Endothelial cell of umbilical vein (primary cell): ENCODE measurements around the gene NXT1.

Experiments
- CTCF ChIP-seq, 2 donors: IDR thresholded peaks; 1 replicate in 1 of 2; 2 replicates in 1 of 2; pipeline ENCODE4 v1.5.1; 2011; ENCODE audit warnings: low read length in 2 of 2, mild to moderate bottlenecking in 2 of 2, moderate library complexity in 2 of 2, control low read depth in 1 of 2, inconsistent platforms in 1 of 2, low read depth in 1 of 2; ENCODE audit not compliant: insufficient read depth in 1 of 2; ENCODE audit errors: extremely low read depth in 1 of 2
- EZH2 ChIP-seq: IDR thresholded peaks from 2 replicates; pipeline ENCODE4 v1.6.1; 2012; ENCODE audit warnings: borderline replicate concordance, low read depth, mild to moderate bottlenecking, moderate library complexity, low read length, inconsistent platforms; ENCODE audit not compliant: severe bottlenecking
- FOS ChIP-seq: IDR thresholded peaks from 2 replicates; pipeline ENCODE4 v1.6.1; 2011; ENCODE audit warnings: mild to moderate bottlenecking, low read length, moderate library complexity, borderline replicate concordance; ENCODE audit not compliant: insufficient read depth
- JUN ChIP-seq: IDR thresholded peaks from 2 replicates; pipeline ENCODE4 v1.6.1; 2011; ENCODE audit warnings: borderline replicate concordance, low read depth; ENCODE audit not compliant: insufficient read length, insufficient read depth
- MAX ChIP-seq: IDR thresholded peaks from 2 replicates; pipeline ENCODE4 v1.6.1; 2011; ENCODE audit not compliant: insufficient read depth, insufficient read length
- POLR2A ChIP-seq: IDR thresholded peaks from 2 replicates; pipeline ENCODE4 v1.6.1; 2012; ENCODE audit warnings: low read depth, mild to moderate bottlenecking, control low read depth, low read length
- POLR2AphosphoS5 ChIP-seq: IDR thresholded peaks from 2 replicates; pipeline ENCODE4 v1.6.1; 2012; ENCODE audit warnings: low read depth, mild to moderate bottlenecking, control low read depth, low read length, moderate library complexity; ENCODE audit not compliant: insufficient read depth

GRCh38 chr20:23305098-23305497 lies 45.5 kb upstream of the NXT1 start:
- TF ChIP-seq CTCF (IDR thresholded peaks at IDR 0.05; ENCODE audit: extremely low read depth in 1 of 2, insufficient read depth in 1 of 2, low read depth in 1 of 2, low read length in 2 of 2) (no peak), POLR2A (no peak), EZH2 (no peak), MAX (no peak), POLR2AphosphoS5 (no peak), JUN (no peak), FOS (no peak)
